KMS-11 (cell line): Measurements from ENCODE around the gene XRCC4.

Experiments used
- H2AFZ ChIP-seq: fragments of 200-600 bp; sonication (generic); 2 replicates; pipeline ENCODE4 v1.6.1; 2016; ENCODE audit warnings: antibody characterized with exemption, mixed run types, low read depth
- H3K27ac ChIP-seq: fragments of 200-600 bp; sonication (generic); 2 replicates; pipeline ENCODE4 v1.6.1; 2016; ENCODE audit warnings: mild to moderate bottlenecking, mixed run types
- H3K27me3 ChIP-seq: fragments of 200-600 bp; sonication (generic); 2 replicates; pipeline ENCODE4 v1.6.1; 2017; ENCODE audit warnings: mild to moderate bottlenecking, low read depth, mixed run types, moderate library complexity; ENCODE audit not compliant: insufficient read depth
- H3K36me3 ChIP-seq: fragments of 200-600 bp; sonication (generic); 2 replicates; pipeline ENCODE4 v1.6.1; 2017; ENCODE audit warnings: mild to moderate bottlenecking, mixed run types; ENCODE audit not compliant: insufficient read depth
- H3K4me1 ChIP-seq: fragments of 200-600 bp; sonication (generic); 2 replicates; pipeline ENCODE4 v1.6.1; 2016; ENCODE audit warnings: mild to moderate bottlenecking, low read depth, mixed run types; ENCODE audit not compliant: poor library complexity, severe bottlenecking
- H3K4me2 ChIP-seq: fragments of 200-600 bp; sonication (generic); 2 replicates; pipeline ENCODE4 v1.7.0; 2016; ENCODE audit warnings: mild to moderate bottlenecking, mixed run types
- H3K4me3 ChIP-seq: fragments of 200-600 bp; sonication (generic); IDR thresholded peaks from 2 replicates; pipeline ENCODE4 v1.6.1; 2017; ENCODE audit warnings: low read depth, low read length, mixed read lengths; ENCODE audit not compliant: insufficient read depth
- H3K79me2 ChIP-seq: fragments of 200-600 bp; sonication (generic); 2 replicates; pipeline ENCODE4 v1.6.1; 2016; ENCODE audit warnings: low read depth, mixed run types; ENCODE audit not compliant: insufficient read depth
- H3K9ac ChIP-seq: fragments of 200-600 bp; sonication (generic); 2 replicates; pipeline ENCODE4 v1.6.1; 2016; ENCODE audit warnings: mild to moderate bottlenecking, mixed run types
- H4K20me1 ChIP-seq: fragments of 200-600 bp; sonication (generic); 2 replicates; pipeline ENCODE4 v1.6.1; 2016; ENCODE audit warnings: mild to moderate bottlenecking, mixed run types; ENCODE audit not compliant: insufficient read depth
- TF ChIP-seq, protein P1 (sequence below): fragments of 200-600 bp; sonication (generic); conservative IDR thresholded peaks from 2 replicates; pipeline ENCODE4 v1.6.1; 2017; ENCODE audit warnings: low read depth, mild to moderate bottlenecking, antibody characterized with exemption, low read length, moderate library complexity, mixed read lengths

The XRCC4 gene

GRCh38 chr5:83394190-83394589 lies 316.8 kb downstream of the XRCC4 start:
- H2AFZ ChIP-seq: no peak overlapping the region

GRCh38 chr5:83396662-83397061 lies 319.3 kb downstream of the XRCC4 start:
- Histone ChIP-seq H3K79me2 (no peaks in the 10 kb centered on the region), H3K27me3 (no peaks in the 10 kb centered on the region), H3K36me3 (no peaks in the 10 kb centered on the region), H3K4me2 (no peak overlapping the region), H3K4me1 (peaks cover 4% of the 10 kb centered on the region), H4K20me1 (no peaks in the 10 kb centered on the region), H3K27ac (no peak overlapping the region), H2AFZ (no peak overlapping the region), H3K9ac (no peak overlapping the region), H3K4me3 (no peak overlapping the region)
- TF ChIP-seq, protein P1, sequence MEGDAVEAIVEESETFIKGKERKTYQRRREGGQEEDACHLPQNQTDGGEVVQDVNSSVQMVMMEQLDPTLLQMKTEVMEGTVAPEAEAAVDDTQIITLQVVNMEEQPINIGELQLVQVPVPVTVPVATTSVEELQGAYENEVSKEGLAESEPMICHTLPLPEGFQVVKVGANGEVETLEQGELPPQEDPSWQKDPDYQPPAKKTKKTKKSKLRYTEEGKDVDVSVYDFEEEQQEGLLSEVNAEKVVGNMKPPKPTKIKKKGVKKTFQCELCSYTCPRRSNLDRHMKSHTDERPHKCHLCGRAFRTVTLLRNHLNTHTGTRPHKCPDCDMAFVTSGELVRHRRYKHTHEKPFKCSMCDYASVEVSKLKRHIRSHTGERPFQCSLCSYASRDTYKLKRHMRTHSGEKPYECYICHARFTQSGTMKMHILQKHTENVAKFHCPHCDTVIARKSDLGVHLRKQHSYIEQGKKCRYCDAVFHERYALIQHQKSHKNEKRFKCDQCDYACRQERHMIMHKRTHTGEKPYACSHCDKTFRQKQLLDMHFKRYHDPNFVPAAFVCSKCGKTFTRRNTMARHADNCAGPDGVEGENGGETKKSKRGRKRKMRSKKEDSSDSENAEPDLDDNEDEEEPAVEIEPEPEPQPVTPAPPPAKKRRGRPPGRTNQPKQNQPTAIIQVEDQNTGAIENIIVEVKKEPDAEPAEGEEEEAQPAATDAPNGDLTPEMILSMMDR: no peak

More at GRCh38 chr5:83394190-83394589, 316.8 kb downstream of the XRCC4 start:
- Histone ChIP-seq H4K20me1 (no peaks in the 10 kb centered on the region), H3K27ac (no peak overlapping the region), H3K4me1 (no peaks in the 10 kb centered on the region), H3K9ac (no peak overlapping the region), H3K4me2 (no peak overlapping the region), H3K36me3 (no peaks in the 10 kb centered on the region), H3K27me3 (no peaks in the 10 kb centered on the region), H3K79me2 (no peaks in the 10 kb centered on the region), H3K4me3 (no peak overlapping the region)
- TF ChIP-seq, protein P1: no peak

GRCh38 chr5:83397658-83398057 lies 320.3 kb downstream of the XRCC4 start:
- Histone ChIP-seq H3K79me2 (no peaks in the 10 kb centered on the region), H3K4me1 (peaks cover 4% of the 10 kb centered on the region), H3K4me2 (no peak overlapping the region), H3K4me3 (no peak overlapping the region), H3K27ac (no peak overlapping the region), H3K9ac (no peak overlapping the region), H3K27me3 (no peaks in the 10 kb centered on the region), H4K20me1 (no peaks in the 10 kb centered on the region), H2AFZ (no peak overlapping the region), H3K36me3 (no peaks in the 10 kb centered on the region)
- TF ChIP-seq, protein P1: no peak

GRCh38 chr5:83400241-83400640 lies 322.9 kb downstream of the XRCC4 start:
- Histone ChIP-seq H4K20me1 (no peaks in the 10 kb centered on the region), H3K9ac (no peak overlapping the region), H3K4me3 (no peak overlapping the region), H2AFZ (no peak overlapping the region), H3K4me2 (no peak overlapping the region), H3K27me3 (no peaks in the 10 kb centered on the region), H3K4me1 (peaks cover 4% of the 10 kb centered on the region), H3K36me3 (no peaks in the 10 kb centered on the region), H3K79me2 (no peaks in the 10 kb centered on the region), H3K27ac (no peak overlapping the region)
- TF ChIP-seq, protein P1: no peak
